Neuronal stem cell (in vitro differentiated cells): ENCODE measurements around the gene ZNF236.

Source experiments
- DNase-seq: peaks from one replicate; pipeline ENCODE4 v3.0.0-alpha.2; 2013; ENCODE audit warnings: low spot score
- H2AFZ ChIP-seq: one replicate; pipeline ENCODE4 v1.6.1; 2013; ENCODE audit warnings: mild to moderate bottlenecking, low read length, inconsistent platforms
- H2AK5ac ChIP-seq: 2 replicates; pipeline ENCODE4 v1.6.1; 2013; ENCODE audit warnings: low read depth, mild to moderate bottlenecking, inconsistent platforms, low read length, moderate library complexity, mixed read lengths
- H2BK120ac ChIP-seq: 2 replicates; pipeline ENCODE4 v1.6.1; 2013; ENCODE audit warnings: low read depth, mild to moderate bottlenecking, inconsistent platforms, low read length, moderate library complexity, mixed read lengths
- H2BK12ac ChIP-seq: one replicate; pipeline ENCODE4 v1.6.1; 2013; ENCODE audit warnings: low read length, inconsistent platforms
- H2BK15ac ChIP-seq: 2 replicates; pipeline ENCODE4 v1.6.1; 2013; ENCODE audit warnings: mild to moderate bottlenecking, low read length, inconsistent platforms, mixed read lengths
- H2BK5ac ChIP-seq: one replicate; pipeline ENCODE4 v1.6.1; 2013; ENCODE audit warnings: inconsistent platforms, mild to moderate bottlenecking, low read length, moderate library complexity
- H3K14ac ChIP-seq: one replicate; pipeline ENCODE4 v1.6.1; 2013; ENCODE audit warnings: low read length, inconsistent platforms
- H3K18ac ChIP-seq: 2 replicates; pipeline ENCODE4 v1.6.1; 2013; ENCODE audit warnings: low read length, inconsistent platforms
- H3K23ac ChIP-seq: 2 replicates; pipeline ENCODE4 v1.6.1; 2013; ENCODE audit warnings: low read depth, mild to moderate bottlenecking, mixed read lengths, low read length, inconsistent platforms; ENCODE audit not compliant: poor library complexity
- H3K27ac ChIP-seq: replicated peaks from 3 replicates; pipeline ENCODE4 v1.5.1; 2013; ENCODE audit warnings: low read length, inconsistent platforms
- H3K27me3 ChIP-seq, 3 experiments: 2 replicates each; pipeline ENCODE4 v1.6.1; 2013; ENCODE audit warnings: low read length in 3 of 3, mild to moderate bottlenecking in 2 of 3, inconsistent platforms in 1 of 3, low read depth in 1 of 3, mixed read lengths in 1 of 3, moderate library complexity in 1 of 3; ENCODE audit not compliant: control insufficient read depth in 3 of 3, insufficient read depth in 3 of 3
- H3K36me3 ChIP-seq, 2 donors: replicated peaks in 1 of 2; 2 replicates each; pipeline ENCODE4 v1.6.1; 2013; ENCODE audit warnings: low read length in 2 of 2; ENCODE audit not compliant: control insufficient read depth in 2 of 2, insufficient read depth in 2 of 2
- H3K4ac ChIP-seq: 2 replicates; pipeline ENCODE4 v1.6.1; 2013; ENCODE audit warnings: inconsistent platforms, mild to moderate bottlenecking, low read length, moderate library complexity
- H3K4me1 ChIP-seq, 2 donors: 1 replicate in 1 of 2; 2 replicates in 1 of 2; pipeline ENCODE4 v1.6.1; 2013; ENCODE audit warnings: low read length in 2 of 2, low read depth in 1 of 2; ENCODE audit not compliant: control insufficient read depth in 2 of 2, insufficient read depth in 1 of 2
- H3K4me2 ChIP-seq: one replicate; pipeline ENCODE4 v1.6.1; 2013; ENCODE audit warnings: mild to moderate bottlenecking, low read length, inconsistent platforms; ENCODE audit not compliant: insufficient read depth, poor library complexity, severe bottlenecking
- H3K4me3 ChIP-seq, 2 donors: 2 replicates each; pipeline ENCODE4 v1.5.1; 2013; ENCODE audit warnings: low read length in 2 of 2, mild to moderate bottlenecking in 2 of 2, inconsistent platforms in 1 of 2, moderate library complexity in 1 of 2
- H3K79me1 ChIP-seq: one replicate; pipeline ENCODE4 v1.6.1; 2013; ENCODE audit warnings: low read depth, mild to moderate bottlenecking, inconsistent platforms, low read length, moderate library complexity
- H3K9ac ChIP-seq: one replicate; pipeline ENCODE4 v1.6.1; 2013; ENCODE audit warnings: mild to moderate bottlenecking, low read depth, low read length, inconsistent platforms; ENCODE audit not compliant: poor library complexity
- H3K9me3 ChIP-seq, 2 donors: replicated peaks in 1 of 2; 2 replicates each; pipeline versions ENCODE3 to v1.6.1; 2013; ENCODE audit warnings: low read length in 2 of 2, mild to moderate bottlenecking in 2 of 2, inconsistent platforms in 1 of 2, low read depth in 1 of 2, mixed read lengths in 1 of 2, moderate library complexity in 1 of 2; ENCODE audit not compliant: control insufficient read depth in 2 of 2, insufficient read depth in 1 of 2
- H4K8ac ChIP-seq: one replicate; pipeline ENCODE4 v1.6.1; 2013; ENCODE audit warnings: low read depth, mild to moderate bottlenecking, inconsistent platforms, low read length, moderate library complexity
- H4K91ac ChIP-seq: one replicate; pipeline ENCODE4 v1.6.1; 2013; ENCODE audit warnings: low read length, low read depth, mild to moderate bottlenecking, inconsistent platforms; ENCODE audit not compliant: poor library complexity
- WGBS, 2 donors: extraction: QIAGEN DNeasy Blood & Tissue Kit; methylation state at CpG; one replicate each; pipeline ENCODE4 v1.1.7; 2013; ENCODE audit warnings: missing lambda C conversion rate in 2 of 2, mixed read lengths in 1 of 2; ENCODE audit not compliant: insufficient read length in 2 of 2, insufficient replicate concordance in 1 of 2; ENCODE audit errors: extremely low coverage in 2 of 2; 5-methylcytosine and 5-hydroxymethylcytosine counted together

ZNF236 gene

GRCh38 chr18:77005651-77006195 is 183.4 kb downstream of the ZNF236 start:
- Histone ChIP-seq H3K4ac (peak overlapping the region; percentile 15), H4K8ac (no peak overlapping the region), H3K9me3 (no peaks in the 10 kb centered on the region), H2BK12ac (no peak overlapping the region), H3K23ac (no peak overlapping the region), H3K14ac (no peak overlapping the region), H3K4me3 (no peak overlapping the region), H3K4me1 (peaks cover 0 to 4% of the 10 kb centered on the region in 2 donors), H3K36me3 (no peaks in the 10 kb centered on the region), H2BK5ac (no peak overlapping the region), H3K27ac (no peak overlapping the region), H4K91ac (no peak overlapping the region), H2BK15ac (no peak overlapping the region), H2AK5ac (peak overlapping the region; percentile 43), H3K9ac (no peak overlapping the region), H2BK120ac (no peak overlapping the region), H3K27me3 (peaks cover 0 to 35% (median 0%) of the 10 kb centered on the region in 3 experiments), H3K18ac (no peak overlapping the region), H3K4me2 (no peak overlapping the region), H2AFZ (no peak overlapping the region), H3K79me1 (no peaks in the 10 kb centered on the region)
- no peak for DNase-seq
- WGBS, 2 donors: no CpG with 5 or more reads among the region's 11 CpGs

GRCh38 chr18:77006305-77007175 is 184.2 kb downstream of the ZNF236 start:
- Histone ChIP-seq H2BK15ac (peak overlapping the region; percentile 72), H3K14ac (no peak overlapping the region), H3K9me3 (no peaks in the 10 kb centered on the region), H3K27ac (no peak overlapping the region), H3K9ac (peak overlapping the region; percentile 50), H3K4ac (no peak overlapping the region), H2AFZ (peak overlapping the region; percentile 82), H2BK5ac (no peak overlapping the region), H3K4me1 (peaks cover 0 to 4% of the 10 kb centered on the region in 2 donors), H2BK12ac (no peak overlapping the region), H3K36me3 (no peaks in the 10 kb centered on the region), H3K4me3 (no peak overlapping the region), H3K23ac (no peak overlapping the region), H4K91ac (no peak overlapping the region), H4K8ac (no peak overlapping the region), H3K18ac (peak overlapping the region; percentile 78), H3K27me3 (peaks cover 0 to 38% (median 0%) of the 10 kb centered on the region in 3 experiments), H3K4me2 (no peak overlapping the region), H2BK120ac (no peak overlapping the region), H2AK5ac (peak overlapping the region; percentile 64), H3K79me1 (no peaks in the 10 kb centered on the region)
- no peak for DNase-seq
- whole genome bisulfite sequencing, 2 donors: no CpG with 5 or more reads among the region's 29 CpGs

- no CpG with 5 or more reads among the region's 12 CpGs for WGBS, 2 donors
- peak overlapping the region; percentile 60 for H3K14ac ChIP-seq
- H3K9ac ChIP-seq: no peak overlapping the region
- no peak overlapping the region for H2BK120ac ChIP-seq
- no peak overlapping the region for H2BK5ac ChIP-seq
- no peak overlapping the region for H3K4me3 ChIP-seq
- no peaks in the 10 kb centered on the region for H3K79me1 ChIP-seq
- H3K36me3 ChIP-seq: no peaks in the 10 kb centered on the region
- H3K4me1 ChIP-seq: peaks cover 0 to 4% of the 10 kb centered on the region in 2 donors
- no peak for DNase-seq
- H4K91ac ChIP-seq: no peak overlapping the region
- no peak overlapping the region for H2AK5ac ChIP-seq
- no peaks in the 10 kb centered on the region for H3K9me3 ChIP-seq
- peaks cover 0 to 38% (median 0%) of the 10 kb centered on the region in 3 experiments for H3K27me3 ChIP-seq
- peak overlapping the region; percentile 82 for H2AFZ ChIP-seq
- no peak overlapping the region for H3K27ac ChIP-seq
- no peak overlapping the region for H3K23ac ChIP-seq
- no peak overlapping the region for H2BK15ac ChIP-seq
- no peak overlapping the region for H4K8ac ChIP-seq
- H3K18ac ChIP-seq: peak overlapping the region; percentile 60
- H3K4me2 ChIP-seq: no peak overlapping the region
- H3K4ac ChIP-seq: no peak overlapping the region
- no peak overlapping the region for H2BK12ac ChIP-seq
Observed at GRCh38 chr18:77007251-77007650, 184.9 kb downstream of the ZNF236 start.

GRCh38 chr18:77008006-77008405 is 185.6 kb downstream of the ZNF236 start:
- Histone ChIP-seq H3K18ac (no peak overlapping the region), H2BK5ac (no peak overlapping the region), H3K36me3 (no peaks in the 10 kb centered on the region), H3K9ac (no peak overlapping the region), H3K9me3 (no peaks in the 10 kb centered on the region), H2BK15ac (no peak overlapping the region), H4K8ac (no peak overlapping the region), H3K4me1 (peaks cover 0 to 4% of the 10 kb centered on the region in 2 donors), H3K23ac (peak overlapping the region; percentile 62), H3K27me3 (peaks cover 0 to 32% (median 0%) of the 10 kb centered on the region in 3 experiments), H3K14ac (peak overlapping the region; percentile 50), H3K79me1 (no peaks in the 10 kb centered on the region), H3K4ac (no peak overlapping the region), H3K4me3 (no peak overlapping the region), H3K4me2 (no peak overlapping the region), H2AFZ (no peak overlapping the region), H4K91ac (no peak overlapping the region), H2AK5ac (peak overlapping the region; percentile 23), H3K27ac (no peak overlapping the region), H2BK12ac (no peak overlapping the region), H2BK120ac (no peak overlapping the region)
- no CpG with 5 or more reads among the region's 13 CpGs for WGBS, 2 donors
- no peak for DNase-seq
